ENCODE measurements around the gene ARMCX2.

- TF ChIP-seq POLR2AphosphoS5 (IDR thresholded peaks at IDR 0.05; ENCODE audit: low read depth, low read length) (no peak), SIN3A (IDR thresholded peaks at IDR 0.05; ENCODE audit: borderline replicate concordance, insufficient read depth, low read length) (no peak), REST (IDR thresholded peaks at IDR 0.05; ENCODE audit: insufficient read depth in 1 of 2, low read depth in 2 of 2, low read length in 2 of 2) (no peak), TAF1 (IDR thresholded peaks at IDR 0.05; ENCODE audit: borderline replicate concordance, insufficient read depth, low read length) (no peak), FOXP2 (optimal IDR thresholded peaks at IDR 0.05; ENCODE audit: borderline replicate concordance, extremely low read depth, extremely low read length, insufficient read depth) (no peak)
These were observed 17.4 kb upstream of the ARMCX2 start for GRCh38 chrX:101677028-101677427.
